Type B pancreatic cell (in vitro differentiated cells): ENCODE measurements around the gene PLCB1. TPM values are rescaled to one million over a fixed set of nuclear protein-coding genes. Genes with fewer than 3 reads are reported as not detected.

ENCODE experiments used
- DNase-seq: peaks from one replicate; pipeline ENCODE4 v3.0.0; 2021; ENCODE audit warnings: mixed read lengths; ENCODE audit not compliant: unreplicated experiment; ENCODE audit errors: extremely low spot score
- H3K27ac Mint-ChIP-seq: 2 replicates; pipeline ENCODE4 v1.8.0; 2021; ENCODE audit warnings: mild to moderate bottlenecking, mixed read lengths
- H3K27me3 Mint-ChIP-seq: 2 replicates; pipeline ENCODE4 v1.8.0; 2021; ENCODE audit warnings: mixed read lengths
- H3K36me3 Mint-ChIP-seq: 2 replicates; pipeline ENCODE4 v1.8.0; 2021; ENCODE audit warnings: mixed read lengths
- H3K4me1 Mint-ChIP-seq: one replicate; pipeline ENCODE4 v1.8.0; 2021; ENCODE audit warnings: mixed read lengths; ENCODE audit not compliant: unreplicated experiment
- H3K4me3 Mint-ChIP-seq: 2 replicates; pipeline ENCODE4 v1.8.0; 2021; ENCODE audit warnings: mild to moderate bottlenecking, mixed read lengths
- H3K9me3 Mint-ChIP-seq: 2 replicates; pipeline ENCODE4 v1.8.0; 2021; ENCODE audit warnings: mixed read lengths
- CTCF ChIP-seq: fragments of 200-600 bp; sonication (generic); conservative IDR thresholded peaks from 2 replicates; pipeline ENCODE4 v1.5.0; 2021; ENCODE audit warnings: antibody characterized with exemption, mild to moderate bottlenecking
- total RNA-seq: library from RNA; stranded (reverse); gene quantifications from 2 replicates; pipeline ENCODE4 v1.2.1, GENCODE V29; 2021; ENCODE audit warnings: low replicate concordance

The PLCB1 gene
- total RNA-seq, 1 donor from 2014 or later: 17.9 TPM

DNA sequence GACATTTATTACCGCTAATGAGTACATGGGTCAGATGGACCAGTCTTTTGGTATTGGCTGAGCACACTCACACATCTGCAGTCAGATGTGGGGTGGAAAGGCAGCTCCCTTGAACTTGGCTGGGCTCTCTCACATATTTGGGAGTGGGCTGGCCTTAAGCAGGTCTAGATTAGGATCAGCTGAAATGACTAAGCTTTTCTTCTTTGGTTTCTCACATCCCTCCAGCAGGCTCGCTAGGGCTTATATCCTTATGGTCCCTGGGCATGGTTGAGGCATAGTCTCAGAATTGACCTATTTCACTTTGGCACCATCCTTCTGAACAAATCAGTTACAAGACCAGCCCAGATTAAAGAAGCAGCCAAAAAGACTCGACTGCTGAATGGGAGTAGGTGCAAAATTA lies 14.4 kb upstream of the PLCB1 start:
- Mint-ChIP-seq H3K4me1 (peaks cover 13% of the 10 kb centered on the region), H3K36me3 (no peaks in the 10 kb centered on the region), H3K9me3 (no peaks in the 10 kb centered on the region), H3K27ac (no peak overlapping the region), H3K4me3 (no peak overlapping the region), H3K27me3 (no peaks in the 10 kb centered on the region)
- no peak for DNase-seq
- TF ChIP-seq CTCF: no peak

GRCh38 chr20:8118039-8118438 lies 14.0 kb upstream of the PLCB1 start:
- H3K4me3 Mint-ChIP-seq: no peak overlapping the region
- no peaks in the 10 kb centered on the region for H3K27me3 Mint-ChIP-seq
- DNase-seq: no peak
- peaks cover 13% of the 10 kb centered on the region for H3K4me1 Mint-ChIP-seq
- no peaks in the 10 kb centered on the region for H3K36me3 Mint-ChIP-seq
- H3K9me3 Mint-ChIP-seq: no peaks in the 10 kb centered on the region
- H3K27ac Mint-ChIP-seq: no peak overlapping the region
- TF ChIP-seq CTCF: no peak

DNA sequence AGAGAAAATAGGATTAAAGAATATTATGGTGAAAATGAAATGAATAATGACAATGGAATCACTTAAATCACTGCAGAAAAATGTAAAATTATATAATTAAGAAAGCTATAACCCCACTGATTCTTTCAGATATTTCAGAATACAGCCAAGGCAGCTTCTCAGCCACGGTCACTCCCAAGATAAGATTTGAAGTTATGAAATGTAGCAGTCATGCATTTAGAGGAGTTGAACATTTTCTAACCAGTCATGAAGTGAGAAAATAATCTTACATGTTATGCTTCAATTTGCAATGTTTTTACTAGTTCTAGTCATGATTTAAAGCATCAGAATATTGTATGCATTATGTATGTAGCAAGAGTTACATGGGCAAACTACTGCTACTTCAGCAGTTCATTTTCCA lies 13.3 kb upstream of the PLCB1 start:
- H3K9me3 Mint-ChIP-seq: no peaks in the 10 kb centered on the region

GRCh38 chr20:8121666-8122065 lies 10.4 kb upstream of the PLCB1 start:
- Mint-ChIP-seq H3K27ac (no peak overlapping the region), H3K4me1 (peaks cover 1% of the 10 kb centered on the region), H3K36me3 (no peaks in the 10 kb centered on the region), H3K4me3 (no peak overlapping the region), H3K9me3 (no peaks in the 10 kb centered on the region), H3K27me3 (no peaks in the 10 kb centered on the region)
- no peak for DNase-seq
- TF ChIP-seq CTCF: no peak

More for the DNA sequence above, 13.3 kb upstream of the PLCB1 start:
- Mint-ChIP-seq H3K36me3 (no peaks in the 10 kb centered on the region), H3K4me1 (peaks cover 13% of the 10 kb centered on the region), H3K4me3 (no peak overlapping the region), H3K27me3 (no peaks in the 10 kb centered on the region), H3K27ac (no peak overlapping the region)
- no peak for DNase-seq
- TF ChIP-seq CTCF: no peak

- Mint-ChIP-seq H3K27ac (no peak overlapping the region), H3K9me3 (no peaks in the 10 kb centered on the region), H3K4me1 (peaks cover 4% of the 10 kb centered on the region), H3K4me3 (no peak overlapping the region), H3K36me3 (no peaks in the 10 kb centered on the region), H3K27me3 (peaks cover 2% of the 10 kb centered on the region)
- TF ChIP-seq CTCF: no peak
- DNase-seq: no peak
Observed at GRCh38 chr20:8124639-8125038, 7.4 kb upstream of the PLCB1 start.

- Mint-ChIP-seq H3K4me3 (no peak overlapping the region), H3K9me3 (no peaks in the 10 kb centered on the region), H3K36me3 (no peaks in the 10 kb centered on the region), H3K27ac (no peak overlapping the region), H3K4me1 (peaks cover 4% of the 10 kb centered on the region), H3K27me3 (peaks cover 7% of the 10 kb centered on the region)
- TF ChIP-seq CTCF: no peak
- DNase-seq: no peak
Observed at GRCh38 chr20:8126181-8126580, 5.9 kb upstream of the PLCB1 start.
